Fibroblast of skin of right quadriceps (primary cell): ENCODE measurements around the gene CLEC2D.
A peak's percentile ranks its signal among the peaks of the same experiment; 100 is the strongest.
"Not testable (repeated sequence)": the region's sequence is repeated elsewhere in the genome, so short reads cannot be mapped to it uniquely, and the experiment has no call there.

Source experiments
- DNase-seq: peaks from one replicate; pipeline ENCODE4 v3.0.0-alpha.2; 2013

Gene CLEC2D

GRCh38 chr12:9701380-9702154 lies 32.1 kb downstream of the CLEC2D start:
- DNase-seq: no peak

- no peak for DNase-seq
Measured at GRCh38 chr12:9702255-9702654, 32.7 kb downstream of the CLEC2D start.

GRCh38 chr12:9704561-9704960 lies 35.0 kb downstream of the CLEC2D start:
- DNase-seq: not testable (repeated sequence)

GRCh38 chr12:9706086-9706685 lies 36.7 kb downstream of the CLEC2D start:
- no peak for DNase-seq

- no peak for DNase-seq
Measured at GRCh38 chr12:9707356-9707755, 37.8 kb downstream of the CLEC2D start.

GRCh38 chr12:9707864-9708808 lies 38.6 kb downstream of the CLEC2D start:
- DNase-seq: peak; percentile 51

- no peak for DNase-seq
Measured at GRCh38 chr12:9708853-9709252, 39.3 kb downstream of the CLEC2D start.

GRCh38 chr12:9710584-9711375 lies 41.3 kb downstream of the CLEC2D start:
- no peak for DNase-seq

- DNase-seq: peak; percentile 23
Measured at GRCh38 chr12:9711664-9712063, 42.2 kb downstream of the CLEC2D start.

- DNase-seq: not testable (repeated sequence)
Measured at GRCh38 chr12:9713032-9713558, 43.6 kb downstream of the CLEC2D start.

GRCh38 chr12:9717070-9717925 lies 47.8 kb downstream of the CLEC2D start:
- no peak for DNase-seq

GRCh38 chr12:9718968-9719367 lies 49.5 kb downstream of the CLEC2D start:
- no peak for DNase-seq

GRCh38 chr12:9719790-9720189 lies 50.3 kb downstream of the CLEC2D start:
- DNase-seq: no peak

GRCh38 chr12:9721394-9722092 lies 52.0 kb downstream of the CLEC2D start:
- no peak for DNase-seq

- no peak for DNase-seq
Measured at GRCh38 chr12:9724023-9724422, 54.5 kb downstream of the CLEC2D start.

- no peak for DNase-seq
Measured at GRCh38 chr12:9725213-9725870, 55.8 kb downstream of the CLEC2D start.

- no peak for DNase-seq
Measured at GRCh38 chr12:9727813-9728212, 58.3 kb downstream of the CLEC2D start.

GRCh38 chr12:9729082-9729481 lies 59.6 kb downstream of the CLEC2D start:
- no peak for DNase-seq

- no peak for DNase-seq
Measured at GRCh38 chr12:9730011-9730410, 60.5 kb downstream of the CLEC2D start.

- DNase-seq: no peak
Measured at GRCh38 chr12:9730591-9730990, 61.1 kb downstream of the CLEC2D start.
